ENCODE measurements around the gene AGO4. TPM values are rescaled to one million over a fixed set of nuclear protein-coding genes. Genes with fewer than 3 reads are reported as not detected.

Gene AGO4
- total RNA-seq, 2 donors from 2014 or later: 3.9 to 6.5 TPM

DNA sequence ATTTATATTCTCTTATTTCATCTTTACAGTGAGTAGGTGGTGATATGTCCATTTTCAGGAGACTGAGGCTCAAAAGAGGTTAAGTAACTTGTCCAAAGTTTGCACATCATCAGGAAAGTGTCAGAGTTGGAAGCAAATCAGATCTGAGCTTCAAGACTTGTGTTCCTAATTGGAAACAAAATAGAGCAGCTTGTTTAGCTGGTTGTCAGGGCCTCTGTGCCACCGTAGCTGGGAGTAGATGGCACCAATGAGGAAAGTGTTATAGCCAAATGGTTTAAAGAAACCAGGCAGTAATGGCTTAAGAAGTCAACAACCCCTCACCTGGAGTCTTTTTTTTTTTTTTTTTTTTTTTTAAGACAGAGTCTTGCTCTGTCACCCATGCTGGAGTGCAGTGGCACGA lies 94.9 kb downstream of the AGO4 start:
- no peak for ATAC-seq
- peaks cover 0 to 14% of the 10 kb centered on the region in 2 donors for H3K36me3 Mint-ChIP-seq
- no peak overlapping the region for H3K27ac Mint-ChIP-seq
- DNase-seq (ENCODE audit: low spot score in 2 of 2): no peak
- no peaks in the 10 kb centered on the region for H3K9me3 Mint-ChIP-seq

Other genes with a start within 250 kb of the AGO4 start
- gene TFAP2E, start 234.7 kb upstream of the AGO4 start, total RNA-seq: under 1 TPM; 0.47 to 0.93 TPM
- 10 to 100 TPM; 87.0 to 98.8 TPM for gene PSMB2, start 166.5 kb upstream of the AGO4 start, total RNA-seq
- 10 to 100 TPM; 14.2 to 17.4 TPM for gene C1orf216, start 89.1 kb upstream of the AGO4 start, total RNA-seq
- 10 to 100 TPM; 39.8 to 78.9 TPM for gene CLSPN, start 38.0 kb upstream of the AGO4 start, total RNA-seq
- 10 to 100 TPM; 31.6 to 35.4 TPM for gene AGO1, start 75.2 kb downstream of the AGO4 start, total RNA-seq
- gene AGO3, start 123.1 kb downstream of the AGO4 start, total RNA-seq: 10 to 100 TPM; 32.9 to 43.6 TPM